H4 (cell line): ENCODE measurements around the gene IGSF21. TPM values are rescaled to one million over a fixed set of nuclear protein-coding genes. Genes with fewer than 3 reads are reported as not detected.
"Not testable (repeated sequence)": the region's sequence is repeated elsewhere in the genome, so short reads cannot be mapped to it uniquely, and the experiment has no call there.

Source experiments
- DNase-seq: peaks from one replicate; pipeline ENCODE4 v3.0.0-alpha.2; 2015; ENCODE audit warnings: low spot score
- total RNA-seq: library from RNA; depleted of rRNA; stranded (reverse); fragments of >200 nt; shearing (Covaris generic); gene quantifications from 2 replicates; pipeline ENCODE4 v1.2.3, GENCODE V29; 2014

The IGSF21 gene
- total RNA-seq, 1 experiment from 2014 or later, result not detected

DNA sequence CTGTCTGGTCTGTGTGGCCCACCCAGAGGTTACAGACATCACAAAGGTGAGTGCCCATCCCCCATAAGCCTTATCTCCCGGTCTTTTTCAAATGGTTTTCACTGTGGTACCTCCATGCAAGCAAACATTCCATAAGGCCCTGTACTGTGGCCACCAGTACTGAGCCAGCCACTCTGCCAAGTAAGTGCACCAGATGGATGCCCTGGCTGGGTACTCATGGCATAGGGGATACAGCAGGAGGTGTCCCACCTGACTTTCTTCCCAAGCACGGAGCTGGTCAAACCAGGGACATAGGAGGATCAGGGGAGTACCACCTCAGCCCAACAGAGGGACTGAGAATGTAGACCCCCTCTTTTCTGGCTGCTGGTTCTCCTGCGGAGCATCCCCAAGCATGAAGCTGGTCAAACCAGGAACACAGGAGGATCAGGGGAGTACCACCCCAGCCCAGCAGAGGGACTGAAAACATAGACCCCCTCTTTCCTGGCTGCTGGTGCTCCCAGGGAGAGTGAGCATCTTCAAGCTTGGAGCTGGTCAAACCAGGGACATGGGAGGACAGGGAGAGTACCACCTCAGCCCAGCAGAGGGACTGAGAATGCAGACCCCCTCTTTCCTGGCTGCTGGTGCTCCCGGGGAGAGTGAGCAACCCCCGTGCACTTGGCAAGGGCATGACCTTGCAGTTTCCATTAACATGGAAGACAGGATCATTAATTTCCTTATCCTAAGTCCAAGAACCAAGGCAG is 291.4 kb downstream of the IGSF21 start:
- no peak for DNase-seq

- DNase-seq, result no peak
Observed at GRCh38 chr1:18400347-18401102, 292.9 kb downstream of the IGSF21 start.

DNA sequence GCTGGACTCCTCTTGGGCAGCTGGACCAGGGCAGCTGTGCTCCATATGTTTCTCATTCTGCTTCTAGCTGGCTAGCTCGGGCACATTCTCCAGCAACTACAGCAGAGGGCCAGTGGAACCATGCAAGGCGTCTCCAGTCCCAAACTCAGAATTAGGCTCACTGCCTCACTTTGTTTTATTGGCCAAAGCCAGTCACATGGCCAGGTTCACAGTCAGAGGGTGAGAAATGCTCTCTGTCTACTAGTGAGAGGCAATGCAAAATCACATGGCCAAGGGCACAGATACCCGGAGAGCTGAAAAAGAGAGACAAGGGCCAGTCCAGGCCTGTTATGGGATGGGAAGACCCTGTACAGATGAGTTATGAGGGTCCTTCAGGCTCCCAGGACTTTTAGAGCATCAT is 294.3 kb downstream of the IGSF21 start:
- DNase-seq, result no peak

GRCh38 chr1:18404460-18404859 is 296.9 kb downstream of the IGSF21 start:
- no peak for DNase-seq

DNA sequence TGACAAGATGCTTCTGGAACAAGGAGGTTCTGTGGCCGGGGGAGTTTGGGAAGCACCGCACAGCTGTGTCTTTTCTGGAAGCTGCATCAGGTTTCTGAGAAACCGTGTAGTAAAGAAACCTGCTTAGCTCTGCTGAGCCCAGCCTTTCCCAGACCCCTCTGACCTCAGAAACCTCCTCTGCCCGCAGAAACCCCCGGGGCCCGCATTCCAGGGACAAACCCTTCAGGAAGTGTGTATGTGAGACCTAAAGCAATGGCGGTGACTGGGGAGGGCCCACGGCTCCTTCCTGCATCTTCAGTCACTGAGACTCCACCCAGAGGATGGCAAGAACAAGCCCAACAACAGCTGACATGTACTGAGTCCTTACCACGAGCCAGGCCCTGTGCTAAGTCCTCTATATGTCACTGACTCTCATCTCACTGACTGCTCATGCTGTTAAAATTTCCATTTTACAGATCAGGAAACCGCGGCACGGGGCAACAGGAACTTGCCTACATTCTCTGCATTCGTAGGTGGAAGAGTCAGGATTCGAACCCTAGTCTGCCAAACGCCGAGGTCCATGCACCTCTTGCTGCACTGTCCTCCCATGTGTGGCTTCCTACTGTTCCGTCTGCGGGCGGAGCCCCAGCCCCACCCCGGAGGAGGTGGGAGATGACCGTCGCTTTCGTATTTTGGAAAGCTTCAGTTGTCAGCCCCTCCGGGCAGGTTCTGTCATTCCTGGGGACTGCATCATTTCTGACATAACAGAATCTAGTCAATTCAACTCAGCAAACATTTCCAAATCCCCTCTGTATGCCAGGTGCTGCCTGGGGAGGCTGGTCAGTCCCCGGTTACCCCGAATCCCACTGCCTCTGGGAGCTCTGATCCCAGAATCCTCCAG is 299.8 kb downstream of the IGSF21 start:
- no peak for DNase-seq

DNA sequence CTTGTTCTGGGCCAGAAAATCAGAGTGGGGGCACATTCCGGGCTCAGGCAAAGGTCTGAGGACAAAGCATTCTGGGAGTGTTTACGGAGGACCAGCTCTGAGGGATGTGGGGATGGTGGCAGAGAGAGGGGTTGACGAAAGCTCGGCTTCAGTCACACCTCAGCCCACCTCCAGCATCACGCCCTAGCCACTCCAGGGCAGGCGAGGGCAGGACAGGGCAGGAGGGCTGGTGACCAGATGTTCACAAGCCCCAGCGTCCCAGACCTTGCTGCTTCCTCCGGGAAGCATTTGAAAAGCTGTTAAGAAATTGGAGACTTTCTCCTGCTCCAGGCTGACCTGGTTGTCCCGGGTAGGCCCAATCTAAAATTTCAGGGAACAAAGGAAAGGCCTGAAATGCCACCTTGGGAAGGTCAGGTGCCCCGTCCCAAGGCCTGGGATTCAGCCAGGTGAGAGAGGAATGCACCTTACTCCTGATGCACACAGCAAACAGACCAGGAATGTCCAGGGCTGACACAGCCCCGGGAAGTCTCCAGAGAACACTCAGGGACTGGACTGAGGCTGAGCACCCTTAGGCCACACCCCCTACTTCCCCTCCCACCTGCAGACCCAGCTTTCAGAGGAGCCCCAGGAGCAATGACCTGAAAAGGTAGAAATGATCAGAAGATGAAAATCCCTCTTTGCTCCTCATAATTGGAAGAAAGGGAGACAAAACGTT is 301.2 kb downstream of the IGSF21 start:
- DNase-seq, result no peak

- no peak for DNase-seq
Observed at GRCh38 chr1:18409609-18410237, 302.1 kb downstream of the IGSF21 start.

GRCh38 chr1:18410407-18410806 is 302.8 kb downstream of the IGSF21 start:
- DNase-seq, result no peak

DNA sequence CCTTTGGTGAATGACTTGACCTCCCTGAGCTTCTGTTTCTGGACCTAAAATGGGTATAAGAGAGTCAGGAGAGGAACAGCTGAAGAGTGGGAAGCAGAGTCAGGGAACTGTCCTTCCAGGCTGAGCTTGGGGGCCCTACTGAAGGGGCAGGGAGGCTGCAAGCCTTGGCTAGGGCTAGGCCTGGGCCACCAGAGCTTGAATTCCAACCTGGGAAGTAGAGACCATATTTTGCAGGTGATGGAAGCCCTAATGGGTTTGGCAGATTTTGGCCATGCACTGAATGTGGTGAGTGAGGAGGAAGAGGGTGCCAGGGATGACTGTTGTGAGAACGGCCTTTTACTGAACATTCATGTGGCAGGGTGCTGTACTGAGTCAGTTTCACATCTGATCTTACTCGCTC is 303.7 kb downstream of the IGSF21 start:
- DNase-seq, result no peak

GRCh38 chr1:18411820-18412641 is 304.4 kb downstream of the IGSF21 start:
- DNase-seq, result no peak

DNA sequence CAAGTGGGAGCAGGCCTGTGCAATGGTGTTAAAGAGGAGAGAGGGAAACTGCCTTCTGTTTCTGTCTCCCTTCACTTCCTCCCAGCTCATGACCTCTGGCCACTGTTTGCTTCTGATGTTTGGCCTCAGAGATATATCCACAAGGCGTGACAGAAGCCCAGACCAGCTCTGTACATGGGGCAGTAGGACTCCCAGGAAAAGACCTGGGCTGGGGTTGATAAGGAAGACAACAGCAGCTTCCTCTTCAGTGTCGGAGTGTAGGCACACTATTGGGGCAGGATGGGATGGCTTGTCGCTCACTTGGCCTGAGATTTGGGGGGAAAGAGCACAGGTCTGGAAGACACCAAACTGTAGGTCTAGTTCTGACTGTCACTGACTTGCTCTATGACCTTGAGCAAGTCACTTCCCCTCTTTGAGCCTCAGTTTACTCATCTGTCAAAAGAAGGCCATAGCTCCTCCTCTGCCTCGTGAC is 305.3 kb downstream of the IGSF21 start:
- DNase-seq, result no peak

DNA sequence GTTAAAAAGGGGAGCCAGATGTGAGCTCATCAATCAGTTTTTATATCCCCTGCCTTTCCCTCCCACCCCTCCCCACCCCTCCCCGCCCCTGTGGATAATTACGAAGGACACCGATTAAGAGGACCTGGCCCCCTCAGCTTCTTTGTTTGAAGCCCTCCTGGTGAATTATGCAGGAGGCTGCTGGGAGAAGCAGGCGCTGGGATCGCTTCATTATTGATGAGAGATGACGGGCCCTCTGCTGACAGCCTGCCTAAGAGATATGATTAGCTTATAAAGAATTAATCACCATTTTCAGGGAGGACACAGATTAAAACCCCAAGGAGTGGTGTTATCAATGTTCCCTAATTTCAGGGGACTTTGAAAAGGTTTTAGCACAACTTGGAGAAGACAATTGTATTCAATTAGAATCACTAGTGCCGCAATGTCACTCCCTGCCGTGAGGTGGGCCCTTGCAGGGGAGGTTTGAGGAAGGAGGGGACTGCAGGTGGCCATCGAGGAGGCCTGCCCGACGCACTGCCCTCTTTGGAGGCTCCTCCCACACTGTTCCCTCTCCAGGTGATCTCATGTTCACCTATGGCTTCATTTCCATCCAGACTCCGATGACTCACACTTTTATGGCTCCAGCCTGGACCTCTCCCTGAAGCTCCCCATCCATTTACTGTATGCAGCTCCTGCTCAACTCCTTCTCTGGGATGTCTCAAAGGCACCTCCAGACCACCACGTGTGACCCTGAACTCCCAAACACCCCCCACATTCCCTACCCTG is 306.1 kb downstream of the IGSF21 start:
- DNase-seq, result no peak

DNA sequence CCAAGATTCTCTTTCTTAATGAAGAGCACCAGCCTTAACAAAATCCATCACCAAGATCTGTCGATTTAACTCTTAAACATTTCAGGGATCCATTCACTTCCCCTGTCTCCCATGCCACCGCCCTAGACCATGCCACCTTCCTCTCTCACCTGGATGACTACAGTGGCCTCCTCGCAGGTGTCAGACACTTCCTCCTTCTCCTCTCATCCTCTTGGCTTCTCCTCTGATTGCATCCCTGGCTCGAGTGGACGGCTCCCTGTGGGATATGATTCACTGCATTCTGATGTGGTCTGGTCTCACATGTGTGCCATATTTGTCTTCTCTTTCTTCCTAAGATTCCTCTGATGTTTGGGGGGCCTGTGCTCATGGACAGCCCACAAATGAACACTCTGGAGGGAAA is 306.7 kb downstream of the IGSF21 start:
- no peak for DNase-seq

DNA sequence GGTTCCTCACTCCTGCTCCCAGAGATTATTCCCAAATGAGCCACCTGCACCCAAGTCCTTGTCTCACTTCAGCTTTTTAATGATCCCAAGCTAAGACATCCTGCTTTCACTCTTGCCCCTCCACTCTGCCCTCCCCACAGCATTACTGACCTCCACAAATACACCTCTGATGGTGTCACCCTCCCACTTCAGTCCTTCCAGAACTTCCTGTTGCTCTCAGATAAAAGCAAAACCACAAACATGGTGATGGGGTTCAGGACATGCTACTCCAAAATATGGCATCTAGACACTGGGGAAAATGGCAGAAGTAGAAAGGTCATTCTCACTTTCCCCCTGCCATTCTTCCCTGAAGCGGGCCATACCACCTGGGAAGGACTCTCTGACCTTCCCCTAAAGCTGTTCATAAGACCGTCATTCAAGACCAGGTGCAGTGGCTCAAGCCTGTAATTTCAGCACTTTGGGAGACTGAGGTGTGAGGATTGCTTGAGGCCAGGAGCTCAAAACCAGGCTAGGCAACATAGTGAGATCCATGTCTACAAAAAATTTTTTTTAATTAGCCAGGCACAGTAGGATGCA is 307.4 kb downstream of the IGSF21 start:
- no peak for DNase-seq

DNA sequence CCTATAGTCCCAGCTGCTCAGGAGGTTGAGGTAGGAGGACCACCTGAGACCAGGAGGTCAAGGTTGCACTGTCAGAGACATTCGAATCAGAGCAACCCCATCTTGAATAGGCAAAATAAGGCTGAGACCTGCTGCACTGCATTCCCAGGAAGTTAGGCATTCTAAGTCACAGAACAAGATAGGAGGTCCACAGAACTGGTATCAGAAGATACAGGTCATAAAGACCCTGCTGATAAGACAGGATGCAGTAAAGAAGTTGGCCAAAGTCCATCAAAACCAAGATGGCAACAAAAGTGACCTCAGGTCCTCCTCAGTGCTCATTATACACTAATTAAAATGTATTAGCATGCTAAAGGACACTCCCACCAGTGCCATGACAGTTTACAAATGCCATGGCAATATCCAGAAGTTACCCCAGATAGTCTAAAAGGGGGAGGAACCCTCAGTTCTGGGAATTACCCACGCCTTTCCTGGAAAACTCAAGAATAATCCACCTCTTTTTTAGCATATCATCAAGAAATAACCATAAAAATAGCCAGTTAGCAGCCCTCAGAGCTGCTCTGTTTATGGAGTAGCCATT is 307.9 kb downstream of the IGSF21 start:
- no peak for DNase-seq

DNA sequence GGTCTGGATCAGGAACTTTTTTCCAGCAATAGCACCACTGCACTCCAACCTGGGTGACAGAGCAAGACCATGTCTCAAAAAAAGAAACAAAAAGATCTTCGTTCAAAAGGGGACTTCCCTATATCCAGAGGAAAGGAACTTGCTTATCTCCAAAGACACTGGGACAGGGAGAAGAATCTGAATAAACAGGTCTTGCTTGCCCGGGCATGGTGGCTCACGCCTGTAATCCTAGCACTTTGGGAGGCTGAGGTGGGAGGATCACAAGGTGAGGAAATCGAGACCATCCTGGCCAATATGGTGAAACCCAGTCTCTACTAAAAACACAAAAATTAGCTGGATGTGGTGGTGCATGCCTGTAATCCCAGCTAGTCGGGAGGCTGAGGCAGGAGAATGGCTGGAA is 308.5 kb downstream of the IGSF21 start:
- not testable (repeated sequence) for DNase-seq

DNA sequence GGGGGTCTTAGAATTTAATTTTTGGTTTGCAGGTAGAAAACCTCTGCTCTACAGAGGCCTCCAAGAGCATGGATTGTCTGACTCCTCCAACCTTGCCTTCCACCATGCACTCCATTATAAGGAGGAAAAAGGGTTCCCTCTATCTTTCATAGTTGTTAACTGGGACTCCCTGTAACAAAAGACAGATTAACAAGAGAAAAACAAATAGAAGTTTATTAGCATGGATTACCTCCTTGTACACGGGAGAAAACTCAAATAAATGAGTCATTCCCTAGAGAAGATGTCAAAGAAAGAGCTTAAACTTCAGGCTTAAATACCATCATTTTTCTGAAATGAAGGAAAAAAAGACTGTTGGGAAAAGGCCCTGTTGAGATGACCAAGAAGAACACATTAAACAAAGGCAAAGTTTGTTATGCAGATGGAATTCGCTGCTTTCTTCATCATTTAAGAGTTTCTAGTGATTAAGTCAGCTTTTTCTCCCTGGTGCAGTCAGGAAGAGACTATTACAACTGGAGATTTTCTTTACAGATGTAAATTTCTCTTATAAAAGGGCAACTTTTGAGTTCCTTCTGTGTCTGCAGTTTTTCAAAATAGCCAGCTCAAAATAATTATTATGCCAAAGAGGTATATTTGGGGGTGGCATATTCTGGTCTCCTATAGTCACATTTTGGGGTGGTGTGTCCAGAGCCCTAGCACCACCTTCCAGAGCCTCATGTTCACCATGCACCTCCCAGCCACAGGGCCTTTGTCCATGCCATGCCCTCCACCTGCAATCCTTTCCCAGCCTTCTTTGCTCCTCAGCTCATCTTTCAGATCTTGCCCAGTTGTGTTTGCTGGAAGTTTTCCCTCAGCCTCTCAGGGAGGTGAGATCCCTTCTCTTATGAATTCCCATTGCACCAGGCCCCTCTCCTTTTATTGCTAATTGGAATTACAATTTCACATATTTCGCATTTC is 310.0 kb downstream of the IGSF21 start:
- DNase-seq, result no peak
